Fibroblast of lung (primary cell): Measurements from ENCODE around the gene STK32B.

ENCODE experiments used
- CTCF ChIP-seq, 2 donors: IDR thresholded peaks in 1 of 2; conservative IDR thresholded peaks in 1 of 2; 1 replicate in 1 of 2; 2 replicates in 1 of 2; pipeline ENCODE4 v1.5.1; 2011 to 2012; ENCODE audit warnings: low read length in 2 of 2, control low read depth in 1 of 2, inconsistent platforms in 1 of 2, low read depth in 1 of 2, mild to moderate bottlenecking in 1 of 2
- EZH2 ChIP-seq: IDR thresholded peaks from 2 replicates; pipeline ENCODE4 v1.5.1; 2012; ENCODE audit warnings: low read length, control low read depth, mild to moderate bottlenecking; ENCODE audit errors: missing control alignments

- no peak for TF ChIP-seq CTCF (conservative IDR thresholded peaks at IDR 0.05 in 1 of 2, IDR thresholded peaks at IDR 0.05 in 1 of 2; ENCODE audit: low read depth in 1 of 2, low read length in 2 of 2)
- TF ChIP-seq EZH2, result no peak
These were observed 407.4 kb downstream of the STK32B start for GRCh38 chr4:5458676-5459075.
